Memory B cell (primary cell): ENCODE results near the gene CNST.
"Not testable (repeated sequence)": the region's sequence is repeated elsewhere in the genome, so short reads cannot be mapped to it uniquely, and the experiment has no call there.

ENCODE experiments used
- ATAC-seq: fragments of 150-1000 bp; cut with Tn5 transposase; 2 replicates; pipeline ENCODE4 v1.10.0; 2021; ENCODE audit warnings: low read depth, mild to moderate bottlenecking, moderate library complexity
- DNase-seq, 2 donors: peaks; one replicate each; pipeline ENCODE4 v3.0.0; 2022; ENCODE audit warnings: low spot score in 2 of 2
- H3K27ac Mint-ChIP-seq: one replicate; pipeline ENCODE4 v1.8.0; 2022; ENCODE audit warnings: mild to moderate bottlenecking, moderate library complexity, mixed read lengths
- H3K27me3 Mint-ChIP-seq: one replicate; pipeline ENCODE4 v1.8.0; 2022; ENCODE audit warnings: mixed read lengths
- H3K36me3 Mint-ChIP-seq: one replicate; pipeline ENCODE4 v1.8.0; 2022; ENCODE audit warnings: mild to moderate bottlenecking, mixed read lengths
- H3K4me1 Mint-ChIP-seq: one replicate; pipeline ENCODE4 v1.8.0; 2022; ENCODE audit warnings: mixed read lengths
- H3K4me3 Mint-ChIP-seq: one replicate; pipeline ENCODE4 v1.8.0; 2022; ENCODE audit warnings: mild to moderate bottlenecking, moderate library complexity, mixed read lengths
- H3K9me3 Mint-ChIP-seq: one replicate; pipeline ENCODE4 v1.8.0; 2022; ENCODE audit warnings: mixed read lengths

Gene CNST

DNA sequence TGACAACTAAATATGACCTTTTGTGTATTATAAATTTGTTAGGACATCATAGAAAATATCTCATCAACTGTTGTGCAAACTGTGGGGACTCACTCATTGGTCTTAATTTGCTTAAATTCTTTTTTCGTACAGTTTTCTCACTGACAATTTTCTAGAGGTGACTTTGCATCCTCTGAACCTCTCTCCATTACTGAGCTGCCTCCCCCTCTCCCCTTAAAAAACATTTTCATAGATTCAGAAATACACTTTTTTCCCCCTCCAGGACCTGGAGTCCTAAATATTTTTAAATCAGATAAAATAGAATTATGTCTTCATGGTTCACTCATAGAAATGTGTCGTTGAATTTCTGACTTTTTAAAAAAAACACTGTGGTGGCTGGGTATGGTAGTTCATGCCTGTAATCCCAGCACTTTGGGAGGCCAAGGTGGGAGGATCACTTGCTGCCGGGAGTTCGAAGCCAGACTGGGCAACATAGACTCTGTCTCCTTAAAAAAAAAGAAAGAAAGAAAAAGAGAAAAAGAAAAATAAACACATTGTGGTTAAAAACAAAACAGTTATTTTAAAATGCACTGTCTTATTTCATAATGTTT lies 1.5 kb downstream of the CNST start:
- H3K27ac Mint-ChIP-seq, result peak overlapping the region; percentile 93
- H3K4me3 Mint-ChIP-seq, result peak overlapping the region; percentile 99
- DNase-seq, result no peak
- H3K4me1 Mint-ChIP-seq, result peaks cover 25% of the 10 kb centered on the region
- H3K27me3 Mint-ChIP-seq, result no peaks in the 10 kb centered on the region
- H3K36me3 Mint-ChIP-seq, result no peaks in the 10 kb centered on the region
- ATAC-seq, result no peak
- H3K9me3 Mint-ChIP-seq, result no peaks in the 10 kb centered on the region

DNA sequence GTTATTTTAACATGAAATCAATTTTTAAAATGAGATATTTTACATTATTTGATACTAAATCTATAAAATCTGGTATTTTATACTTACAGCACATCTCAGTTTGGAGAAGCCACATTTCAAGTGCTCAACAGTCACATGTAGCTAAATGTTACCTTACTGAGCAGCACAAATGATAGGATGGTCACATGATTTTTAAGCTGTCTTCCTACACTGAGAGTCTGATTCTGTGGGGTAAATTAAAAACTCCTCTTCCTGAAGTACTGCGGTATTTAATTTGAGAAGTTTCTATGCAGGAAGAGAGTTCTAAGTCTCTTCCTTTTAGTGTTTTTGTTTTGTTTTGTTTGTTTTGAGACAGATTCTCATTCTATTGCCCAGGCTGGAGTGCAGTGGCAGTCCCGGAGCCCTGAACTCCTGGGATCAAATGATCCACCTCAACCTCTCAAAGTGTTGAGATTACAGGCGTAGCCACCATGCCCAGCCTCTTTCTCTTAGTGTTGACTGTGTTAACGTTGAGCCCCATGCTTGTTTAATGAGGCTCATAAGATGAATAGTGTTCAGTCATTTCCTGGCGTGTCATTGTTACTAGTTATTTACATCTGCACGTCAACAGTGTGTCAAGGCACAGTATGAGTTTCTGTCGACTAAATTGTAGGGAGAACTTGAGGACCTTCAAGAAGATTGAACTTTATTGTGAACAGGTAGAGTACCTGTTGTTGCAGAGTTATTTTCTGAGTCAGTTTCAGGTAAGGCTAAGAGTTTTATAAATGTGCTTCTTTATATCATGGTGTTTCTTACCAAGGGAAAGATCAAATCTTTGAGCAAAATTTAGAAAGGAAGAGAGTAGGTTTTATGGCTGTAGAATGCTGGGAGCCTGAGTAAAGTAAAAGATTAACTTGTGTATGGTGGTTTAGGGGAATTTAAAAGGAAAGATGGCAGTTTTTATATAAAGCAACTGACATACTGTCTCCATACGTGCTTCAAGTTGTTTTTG lies 3.3 kb downstream of the CNST start:
- ATAC-seq, result no peak

DNA sequence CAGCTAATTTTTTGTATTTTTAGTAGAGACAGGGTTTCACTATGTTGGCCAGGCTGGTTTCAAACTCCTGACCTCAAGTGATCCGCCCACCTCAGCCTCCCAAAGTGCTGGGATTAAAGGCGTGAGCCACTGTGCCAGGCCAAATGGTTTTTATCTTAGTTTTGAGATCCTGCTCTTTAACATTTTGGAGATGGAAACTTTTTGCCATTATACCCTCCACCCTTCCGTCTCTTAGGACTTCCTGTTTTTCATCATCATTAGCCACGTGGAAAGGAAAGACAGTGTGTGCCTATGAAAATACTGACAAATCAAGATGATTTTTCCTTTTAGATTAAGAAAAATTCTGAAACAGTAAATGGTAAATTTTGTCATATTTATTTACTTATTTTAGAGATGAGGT lies 5.1 kb downstream of the CNST start:
- H3K36me3 Mint-ChIP-seq, H3K9me3 Mint-ChIP-seq, H3K27me3 Mint-ChIP-seq, DNase-seq: not testable (repeated sequence)
- Mint-ChIP-seq H3K4me1 (peaks cover 23% of the 10 kb centered on the region), H3K4me3 (peak overlapping the region; percentile 19), H3K27ac (peak overlapping the region; percentile 88)
- peak; percentile 31 for ATAC-seq

More for the DNA sequence above, 3.3 kb downstream of the CNST start:
- DNase-seq, result no peak
- Mint-ChIP-seq H3K4me3 (peak overlapping the region; percentile 52), H3K4me1 (peaks cover 25% of the 10 kb centered on the region), H3K27me3 (no peaks in the 10 kb centered on the region), H3K36me3 (no peaks in the 10 kb centered on the region), H3K9me3 (no peaks in the 10 kb centered on the region), H3K27ac (peak overlapping the region; percentile 93)

GRCh38 chr1:246571953-246572352 lies 5.7 kb downstream of the CNST start:
- Mint-ChIP-seq H3K4me1 (peaks cover 23% of the 10 kb centered on the region), H3K9me3 (no peaks in the 10 kb centered on the region), H3K27me3 (no peaks in the 10 kb centered on the region), H3K36me3 (peaks cover 5% of the 10 kb centered on the region), H3K4me3 (no peak overlapping the region), H3K27ac (peak overlapping the region; percentile 88)
- ATAC-seq, result no peak
- DNase-seq, result no peak

DNA sequence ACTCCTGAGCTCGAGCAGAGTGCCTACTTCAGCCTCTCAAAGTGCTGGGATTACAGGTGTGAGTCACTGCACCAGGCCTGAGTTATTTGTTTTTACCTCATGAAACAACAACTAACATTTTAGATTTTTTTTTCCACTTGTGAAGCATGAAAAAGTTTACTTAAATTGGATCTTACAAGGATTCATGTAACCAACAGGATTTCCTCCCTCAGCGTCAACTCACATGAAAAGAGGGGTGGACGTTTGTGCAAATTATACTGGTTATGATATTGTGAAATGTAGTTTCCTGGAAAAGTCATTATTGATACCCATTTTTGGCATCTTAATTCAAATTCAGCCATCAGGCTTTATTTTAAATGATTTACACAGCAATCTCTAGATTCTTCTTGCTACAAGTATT lies 6.5 kb downstream of the CNST start:
- DNase-seq (no peak), ATAC-seq (no peak)
- H3K36me3 Mint-ChIP-seq, result peaks cover 8% of the 10 kb centered on the region
- H3K9me3 Mint-ChIP-seq, result no peaks in the 10 kb centered on the region
- H3K4me1 Mint-ChIP-seq, result peaks cover 29% of the 10 kb centered on the region
- no peak overlapping the region for H3K4me3 Mint-ChIP-seq
- H3K27ac Mint-ChIP-seq, result peak overlapping the region; percentile 38
- H3K27me3 Mint-ChIP-seq, result no peaks in the 10 kb centered on the region

- DNase-seq, result no peak
- Mint-ChIP-seq H3K4me1 (peaks cover 30% of the 10 kb centered on the region), H3K4me3 (no peak overlapping the region), H3K36me3 (peaks cover 8% of the 10 kb centered on the region), H3K27ac (no peak overlapping the region), H3K9me3 (no peaks in the 10 kb centered on the region), H3K27me3 (no peaks in the 10 kb centered on the region)
- ATAC-seq, result no peak
Observed at GRCh38 chr1:246573491-246573890, 7.2 kb downstream of the CNST start.

DNA sequence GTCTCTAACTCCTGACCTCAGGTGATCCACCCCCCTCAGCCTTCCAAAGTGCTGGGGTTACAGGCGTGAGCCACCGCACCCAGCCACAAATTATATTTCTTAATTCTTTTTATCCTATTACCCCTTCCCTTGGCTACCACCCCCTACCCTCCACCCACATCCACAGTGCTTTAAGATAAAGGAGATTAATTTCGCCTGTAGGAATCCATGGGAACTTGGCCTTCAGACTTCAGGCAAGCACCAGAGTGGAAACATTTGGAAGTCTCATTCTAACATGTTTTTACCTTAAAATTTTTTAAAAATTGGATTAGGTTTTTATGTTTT lies 10.4 kb downstream of the CNST start:
- Mint-ChIP-seq H3K4me1 (peaks cover 24% of the 10 kb centered on the region), H3K9me3 (no peaks in the 10 kb centered on the region), H3K36me3 (peaks cover 13% of the 10 kb centered on the region), H3K27me3 (no peaks in the 10 kb centered on the region), H3K4me3 (no peak overlapping the region), H3K27ac (no peak overlapping the region)
- DNase-seq (no peak), ATAC-seq (no peak)

DNA sequence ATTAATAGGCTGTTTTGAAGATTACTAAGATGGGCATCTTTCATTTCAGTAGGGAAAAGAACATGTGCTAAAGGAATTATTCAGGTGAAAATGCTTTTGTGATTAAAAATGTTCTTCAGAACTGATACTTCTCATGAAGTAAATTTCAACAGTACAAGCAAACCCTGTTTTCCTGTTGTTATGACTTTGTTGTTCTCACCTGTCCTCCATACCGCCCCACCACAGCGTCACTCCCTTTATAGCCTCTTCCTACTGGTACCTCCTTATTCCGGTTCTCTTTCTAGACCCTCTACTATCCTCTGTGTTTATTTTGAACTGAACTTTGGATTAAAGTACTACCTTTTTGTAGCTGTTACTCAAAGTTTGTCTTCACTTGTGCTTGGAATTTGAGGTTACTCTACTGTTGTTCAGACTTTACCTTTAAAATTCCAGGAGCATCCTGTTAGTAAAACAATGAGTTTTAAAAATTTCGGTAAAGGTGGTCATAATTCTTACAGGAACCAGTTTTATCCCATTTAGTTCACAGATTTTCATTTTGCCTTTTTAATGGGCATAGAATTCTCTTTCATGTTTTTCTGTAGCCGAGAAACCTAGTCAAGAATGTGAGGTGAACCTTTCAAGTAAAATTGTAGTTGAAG lies 10.9 kb downstream of the CNST start:
- Mint-ChIP-seq H3K36me3 (peaks cover 15% of the 10 kb centered on the region), H3K9me3 (no peaks in the 10 kb centered on the region), H3K4me1 (peaks cover 27% of the 10 kb centered on the region), H3K27me3 (no peaks in the 10 kb centered on the region), H3K4me3 (no peak overlapping the region), H3K27ac (peak overlapping the region; percentile 2)
- DNase-seq (no peak), ATAC-seq (no peak)

DNA sequence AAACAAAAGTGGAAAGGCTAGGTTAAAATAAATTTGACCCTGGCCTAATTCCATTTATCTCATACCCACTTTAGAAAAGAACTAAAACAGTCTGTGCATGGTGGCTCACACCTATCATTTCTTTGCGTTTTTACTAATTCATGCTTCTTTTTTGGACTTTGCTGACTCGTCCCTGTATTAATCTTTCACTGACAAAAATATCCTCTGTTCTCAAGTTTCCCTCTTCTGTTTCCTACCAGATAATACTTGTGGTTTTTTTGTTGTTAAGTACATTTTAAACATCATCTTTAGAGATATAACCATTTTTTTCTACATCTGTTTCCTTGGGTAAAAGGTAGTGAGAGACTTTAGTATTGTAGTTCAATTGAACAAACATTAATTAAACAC lies 11.5 kb downstream of the CNST start:
- no peak for ATAC-seq
- no peak for DNase-seq
- H3K36me3 Mint-ChIP-seq, result peaks cover 20% of the 10 kb centered on the region
- no peaks in the 10 kb centered on the region for H3K9me3 Mint-ChIP-seq
- H3K4me1 Mint-ChIP-seq, result peaks cover 32% of the 10 kb centered on the region
- no peaks in the 10 kb centered on the region for H3K27me3 Mint-ChIP-seq
- H3K27ac Mint-ChIP-seq, result no peak overlapping the region
- H3K4me3 Mint-ChIP-seq, result no peak overlapping the region

DNA sequence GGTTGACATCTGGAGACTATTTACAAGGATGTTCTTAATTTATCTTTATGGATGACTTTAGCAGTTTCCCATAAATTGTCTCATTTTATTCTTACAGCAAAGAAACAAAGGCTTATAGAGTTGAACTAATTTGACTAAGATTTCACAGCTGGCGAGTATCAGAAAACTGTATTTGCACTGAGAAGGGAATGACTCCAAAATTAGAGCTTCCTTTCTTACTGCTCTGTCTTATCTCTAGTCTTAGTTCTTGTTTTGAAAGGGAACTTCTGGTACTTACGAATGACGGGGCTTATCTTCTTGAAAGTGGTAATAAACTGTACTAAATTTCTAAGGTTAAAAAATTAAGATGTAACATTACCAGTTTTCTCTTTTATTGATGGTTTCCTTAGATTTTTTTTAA lies 13.6 kb downstream of the CNST start:
- Mint-ChIP-seq H3K4me1 (peaks cover 44% of the 10 kb centered on the region), H3K27ac (peak overlapping the region; percentile 72), H3K36me3 (peaks cover 34% of the 10 kb centered on the region), H3K27me3 (no peaks in the 10 kb centered on the region), H3K4me3 (peak overlapping the region; percentile 3), H3K9me3 (no peaks in the 10 kb centered on the region)
- ATAC-seq (peak; percentile 76), DNase-seq (no peak)

- peaks cover 42% of the 10 kb centered on the region for H3K4me1 Mint-ChIP-seq
- H3K27ac Mint-ChIP-seq, result no peak overlapping the region
- ATAC-seq (no peak), DNase-seq (no peak)
- peaks cover 28% of the 10 kb centered on the region for H3K36me3 Mint-ChIP-seq
- no peak overlapping the region for H3K4me3 Mint-ChIP-seq
- no peaks in the 10 kb centered on the region for H3K27me3 Mint-ChIP-seq
- H3K9me3 Mint-ChIP-seq, result no peaks in the 10 kb centered on the region
Observed at GRCh38 chr1:246580497-246581370, 14.5 kb downstream of the CNST start.

GRCh38 chr1:246582301-246583055 lies 16.2 kb downstream of the CNST start:
- DNase-seq, result no peak
- Mint-ChIP-seq H3K27me3 (no peaks in the 10 kb centered on the region), H3K4me3 (no peak overlapping the region), H3K27ac (peak overlapping the region; percentile 74), H3K4me1 (peaks cover 38% of the 10 kb centered on the region), H3K9me3 (no peaks in the 10 kb centered on the region), H3K36me3 (peaks cover 26% of the 10 kb centered on the region)
- ATAC-seq, result no peak

- peaks cover 26% of the 10 kb centered on the region for H3K36me3 Mint-ChIP-seq
- no peak overlapping the region for H3K4me3 Mint-ChIP-seq
- no peak overlapping the region for H3K27ac Mint-ChIP-seq
Observed at GRCh38 chr1:246583056-246583440, 16.8 kb downstream of the CNST start.

More at GRCh38 chr1:246583056-246583440, 16.8 kb downstream of the CNST start:
- no peaks in the 10 kb centered on the region for H3K27me3 Mint-ChIP-seq
- no peak for ATAC-seq
- H3K4me1 Mint-ChIP-seq, result peaks cover 37% of the 10 kb centered on the region
- no peaks in the 10 kb centered on the region for H3K9me3 Mint-ChIP-seq
- DNase-seq, result no peak
